HCT116 (cell line): ENCODE data around the gene GUCA2A.

Experiments
- CTCF ChIP-seq, 3 experiments: fragments of 200-600 bp in 1 of 3; sonication (generic) in 1 of 3; IDR thresholded peaks in 2 of 3; conservative IDR thresholded peaks in 1 of 3; 2 replicates each; pipeline ENCODE4 v1.5.1; 2012 to 2017; ENCODE audit warnings: low read depth in 2 of 3, low read length in 2 of 3, antibody characterized with exemption in 1 of 3, borderline replicate concordance in 1 of 3, control low read depth in 1 of 3, mild to moderate bottlenecking in 1 of 3, mixed read lengths in 1 of 3, mixed run types in 1 of 3, moderate library complexity in 1 of 3; ENCODE audit not compliant: insufficient read depth in 1 of 3
- EGR1 ChIP-seq: IDR thresholded peaks from 2 replicates; pipeline ENCODE4 v1.6.1; 2012; ENCODE audit warnings: low read depth
- POLR2A ChIP-seq: IDR thresholded peaks from 2 replicates; pipeline ENCODE4 v1.7.0; 2011; ENCODE audit warnings: borderline replicate concordance; ENCODE audit not compliant: insufficient read depth, insufficient read length; ENCODE audit errors: extremely low read depth
- RAD21 ChIP-seq: IDR thresholded peaks from 2 replicates; pipeline ENCODE4 v1.6.1; 2012; ENCODE audit warnings: low read depth, mild to moderate bottlenecking
- REST ChIP-seq: IDR thresholded peaks from 2 replicates; pipeline ENCODE4 v1.6.1; 2012; ENCODE audit warnings: low read depth
- SP1 ChIP-seq: IDR thresholded peaks from 2 replicates; pipeline ENCODE4 v1.6.1; 2012; ENCODE audit warnings: low read depth
- YY1 ChIP-seq: IDR thresholded peaks from 2 replicates; pipeline ENCODE4 v1.6.1; 2011; ENCODE audit warnings: low read length, low read depth, moderate library complexity, mild to moderate bottlenecking; ENCODE audit not compliant: insufficient replicate concordance; ENCODE audit errors: extremely low read depth
- ZBTB33 ChIP-seq: IDR thresholded peaks from 2 replicates; pipeline ENCODE4 v1.6.1; 2011; ENCODE audit warnings: mild to moderate bottlenecking, low read length, moderate library complexity; ENCODE audit not compliant: insufficient replicate concordance; ENCODE audit errors: extremely low read depth

- TF ChIP-seq EGR1 (no peak), CTCF (IDR thresholded peaks at IDR 0.05 in 2 of 3, conservative IDR thresholded peaks at IDR 0.05 in 1 of 3; ENCODE audit: borderline replicate concordance in 1 of 3, insufficient read depth in 1 of 3, low read depth in 2 of 3, low read length in 2 of 3) (no peak), POLR2A (no peak), RAD21 (no peak), ZBTB33 (no peak), SP1 (no peak), YY1 (no peak), REST (no peak)
Observed at GRCh38 chr1:42140191-42140590, 24.4 kb downstream of the GUCA2A start.
